Mesodermal cell (in vitro differentiated cells): ENCODE data around the gene CDK15. TPM values are rescaled to one million over a fixed set of nuclear protein-coding genes. Genes with fewer than 3 reads are reported as not detected.
"Not testable (repeated sequence)": the region's sequence is repeated elsewhere in the genome, so short reads cannot be mapped to it uniquely, and the experiment has no call there.

Experiments used
- H3K27ac ChIP-seq: 2 replicates; pipeline ENCODE4 v1.7.0; 2013; ENCODE audit warnings: mild to moderate bottlenecking, low read depth, low read length, moderate library complexity; ENCODE audit not compliant: severe bottlenecking
- H3K36me3 ChIP-seq: 2 replicates; pipeline ENCODE4 v1.7.1; 2013; ENCODE audit warnings: mild to moderate bottlenecking, low read length, moderate library complexity; ENCODE audit not compliant: control insufficient read depth, insufficient read depth
- H3K4me1 ChIP-seq: one replicate; pipeline ENCODE4 v1.7.1; 2013; ENCODE audit warnings: mild to moderate bottlenecking, low read length; ENCODE audit not compliant: insufficient read depth, control insufficient read depth, poor library complexity, severe bottlenecking
- H3K4me3 ChIP-seq: 2 replicates; pipeline ENCODE4 v1.7.0; 2013; ENCODE audit warnings: low read length, control low read depth, mild to moderate bottlenecking; ENCODE audit not compliant: insufficient read depth, poor library complexity, severe bottlenecking; ENCODE audit errors: extremely low read depth
- H3K9me3 ChIP-seq: 2 replicates; pipeline ENCODE4 v1.7.1; 2013; ENCODE audit warnings: mild to moderate bottlenecking, low read length, moderate library complexity; ENCODE audit not compliant: control insufficient read depth
- WGBS, 2 experiments: methylation state at CpG; one replicate each; pipeline ENCODE4 v1.1.5; 2013; ENCODE audit warnings: missing lambda C conversion rate in 2 of 2; ENCODE audit not compliant: insufficient coverage in 2 of 2; 5-methylcytosine and 5-hydroxymethylcytosine counted together
- polyA plus RNA-seq, 2 experiments: library from polyadenylated mRNA; stranded (reverse); fragments of 50-300 nt; gene quantifications; one replicate each; pipeline ENCODE4 v1.2.3, GENCODE V29; 2013

The CDK15 gene
- 0.37 TPM for polyA plus RNA-seq (2013, experiment 1 of 2)
- polyA plus RNA-seq (2013, experiment 2 of 2), result not detected

DNA sequence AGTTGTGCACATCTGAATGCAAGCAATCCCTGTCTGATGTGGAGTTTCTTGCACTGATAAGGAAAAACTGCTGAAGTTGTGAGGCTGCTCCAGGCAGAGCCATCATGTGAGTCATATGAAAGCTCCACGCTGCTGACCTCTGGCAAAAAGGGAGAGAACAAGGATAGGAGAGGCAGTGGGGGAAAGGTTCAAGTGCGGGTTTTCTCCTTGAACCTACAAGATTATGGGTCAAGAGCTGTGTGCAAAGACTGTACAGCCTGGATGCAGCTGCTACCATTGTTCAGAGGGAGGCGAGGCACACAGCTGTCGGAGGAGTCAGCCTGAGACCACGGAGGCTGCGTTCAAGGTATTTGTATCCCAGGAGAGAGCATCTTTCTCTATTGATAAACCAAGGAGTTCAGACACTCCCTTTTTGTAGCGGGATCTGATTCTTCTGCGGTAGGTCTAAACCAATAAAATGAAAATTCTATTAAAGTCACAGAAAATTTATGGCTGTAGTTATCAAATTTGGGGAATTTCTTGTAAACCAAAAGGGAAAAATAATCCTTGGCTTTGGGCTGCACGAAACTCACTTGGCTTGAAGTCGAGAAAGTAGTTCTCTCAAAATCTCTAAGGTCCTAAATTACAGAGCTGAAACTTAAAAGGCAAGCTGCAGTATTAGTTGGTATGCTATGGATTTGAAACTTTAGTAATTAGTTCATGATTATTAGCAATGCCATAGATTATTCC, at the start of gene CDK15:
Gene CDK15, plus strand, starts transcription at position 96 of the 729 bp plus-strand sequence. Its CDS starts 128 bp downstream, at position 224.
- 74 to 90% methylated on average over 4 to 6 of the region's 10 CpGs for WGBS, 2 experiments

DNA sequence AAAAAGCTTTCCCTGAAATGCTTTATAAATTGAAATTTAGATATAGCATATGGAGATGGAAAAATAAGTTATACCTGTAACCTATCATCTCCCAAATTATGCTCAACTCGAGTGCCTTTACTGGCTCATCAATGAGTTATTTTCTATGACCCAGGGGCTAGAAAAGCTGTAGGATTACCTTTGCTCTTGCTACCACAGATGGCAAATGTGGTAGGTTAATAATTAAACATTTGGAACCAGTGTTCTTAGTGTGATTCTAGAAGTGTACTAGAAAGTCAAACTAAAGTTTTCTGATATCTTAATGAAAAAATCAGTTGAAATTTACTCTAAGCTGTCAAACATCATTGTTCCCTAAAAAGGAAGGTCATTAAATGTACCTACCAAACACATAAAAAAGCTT, 48.1 kb upstream of the CDK15 start:
- WGBS, 2 experiments, result no CpG with 5 or more reads among the region's 1 CpG
- no peak overlapping the region for H3K27ac ChIP-seq
- no peaks in the 10 kb centered on the region for H3K4me1 ChIP-seq
- H3K36me3 ChIP-seq, result peaks cover 69% of the 10 kb centered on the region
- H3K9me3 ChIP-seq, result no peaks in the 10 kb centered on the region
- H3K4me3 ChIP-seq, result no peak overlapping the region

More for the DNA sequence above, at the start of gene CDK15:
- no peak within 1 kb of the TSS for H3K27ac ChIP-seq
- H3K9me3 ChIP-seq, result no peaks in the 10 kb centered on the region
- no peak within 1 kb of the TSS for H3K4me3 ChIP-seq
- H3K4me1 ChIP-seq, result peaks cover 16% of the 10 kb centered on the region
- H3K36me3 ChIP-seq, result no peaks in the 10 kb centered on the region

DNA sequence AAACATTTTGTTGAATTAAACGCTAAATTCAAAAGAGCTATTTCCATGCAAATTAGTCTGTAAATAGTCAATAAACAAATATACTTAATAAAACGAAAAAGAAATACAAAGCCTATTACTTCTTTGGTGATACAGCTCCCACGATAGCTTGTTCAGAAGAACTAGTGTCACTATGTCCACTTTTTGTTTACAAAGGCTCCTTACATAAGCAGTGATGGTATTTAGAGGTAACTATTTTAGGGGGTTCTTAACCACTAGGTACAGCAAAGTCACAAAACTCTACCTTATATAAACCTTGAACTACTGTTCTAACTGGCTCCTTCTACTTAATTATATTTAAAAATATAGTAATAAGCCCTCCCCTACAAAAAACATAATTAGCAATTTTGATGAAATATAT, 47.5 kb upstream of the CDK15 start:
- whole genome bisulfite sequencing, 2 experiments, result no CpG with 5 or more reads among the region's 3 CpGs
- H3K36me3 ChIP-seq, result peaks cover 72% of the 10 kb centered on the region

DNA sequence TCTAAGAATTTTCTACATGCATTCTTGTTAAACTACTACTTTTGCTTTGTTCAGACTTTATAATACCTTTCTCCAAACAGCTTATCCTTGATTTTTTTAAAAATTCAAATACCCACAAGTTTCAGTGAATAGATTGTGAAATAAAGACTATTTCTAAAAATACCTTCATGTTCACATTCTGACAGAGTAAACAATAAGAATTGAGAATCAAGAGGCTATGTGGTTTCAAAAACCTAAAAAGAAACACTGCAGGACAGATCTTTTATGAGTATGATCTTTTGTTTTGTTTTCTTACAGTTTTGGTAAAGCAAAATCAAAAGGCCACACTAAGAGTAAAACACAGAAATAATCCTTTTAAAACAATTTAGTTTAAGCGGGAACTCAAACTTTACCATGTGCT, 46.8 kb upstream of the CDK15 start:
- Histone ChIP-seq H3K36me3 (peaks cover 70% of the 10 kb centered on the region), H3K4me1 (no peaks in the 10 kb centered on the region), H3K4me3 (no peak overlapping the region), H3K9me3 (no peaks in the 10 kb centered on the region), H3K27ac (no peak overlapping the region)
- WGBS, 2 experiments, result no CpG with 5 or more reads among the region's 1 CpG

More for the DNA sequence above, 47.5 kb upstream of the CDK15 start:
- H3K27ac ChIP-seq, result no peak overlapping the region
- H3K9me3 ChIP-seq, result no peaks in the 10 kb centered on the region
- H3K4me1 ChIP-seq, result no peaks in the 10 kb centered on the region
- no peak overlapping the region for H3K4me3 ChIP-seq

DNA sequence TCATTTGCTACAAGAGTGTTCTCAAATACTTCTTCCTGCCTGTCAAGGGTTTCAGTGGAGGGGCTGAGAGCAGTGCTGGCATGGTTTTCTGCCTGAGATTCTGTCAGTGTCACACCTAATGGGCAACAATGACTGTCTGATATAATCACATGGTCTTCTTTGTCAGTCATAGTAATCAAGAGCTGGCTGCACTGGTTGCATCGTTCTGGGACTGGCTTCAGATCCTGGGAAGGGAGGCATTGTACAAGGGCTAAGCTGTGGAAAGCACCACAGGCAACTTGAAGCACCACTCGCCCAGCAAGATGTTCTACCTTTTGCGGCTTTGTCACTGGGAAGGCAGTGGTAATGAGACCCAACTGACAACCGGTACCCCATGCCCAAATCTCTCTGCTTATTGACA, 45.2 kb upstream of the CDK15 start:
- Histone ChIP-seq H3K4me3 (no peak overlapping the region), H3K9me3 (no peaks in the 10 kb centered on the region), H3K4me1 (no peaks in the 10 kb centered on the region), H3K27ac (no peak overlapping the region), H3K36me3 (peaks cover 79% of the 10 kb centered on the region)
- WGBS, 2 experiments, result 93 to 96% methylated on average over 4 of the region's 4 CpGs

DNA sequence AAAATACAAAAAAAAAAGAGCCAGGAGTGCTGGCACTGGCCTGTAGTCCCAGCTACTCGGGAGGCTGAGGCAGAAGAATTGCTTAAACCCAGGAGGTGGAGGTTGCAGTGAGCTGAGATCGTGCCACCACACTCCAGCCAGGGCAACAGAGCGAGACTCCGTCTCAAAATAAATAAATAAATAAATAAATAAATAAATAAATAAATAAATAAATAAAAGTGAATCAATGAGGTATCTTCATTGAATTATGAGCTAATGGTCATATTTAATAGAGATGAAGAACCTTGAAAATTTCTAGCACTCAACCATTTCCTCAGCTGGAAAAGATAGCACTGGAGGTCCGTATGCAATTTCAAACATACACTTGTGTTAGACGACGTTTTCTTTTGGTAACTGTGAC, 41.9 kb upstream of the CDK15 start:
- H3K27ac ChIP-seq, H3K4me1 ChIP-seq, H3K9me3 ChIP-seq, H3K4me3 ChIP-seq: not testable (repeated sequence)
- WGBS, 2 experiments, result 100% methylated on average over 1 of the region's 7 CpGs; no CpG with 5 or more reads in 1 of the 2 experiments
- H3K36me3 ChIP-seq, result peaks cover 69% of the 10 kb centered on the region

DNA sequence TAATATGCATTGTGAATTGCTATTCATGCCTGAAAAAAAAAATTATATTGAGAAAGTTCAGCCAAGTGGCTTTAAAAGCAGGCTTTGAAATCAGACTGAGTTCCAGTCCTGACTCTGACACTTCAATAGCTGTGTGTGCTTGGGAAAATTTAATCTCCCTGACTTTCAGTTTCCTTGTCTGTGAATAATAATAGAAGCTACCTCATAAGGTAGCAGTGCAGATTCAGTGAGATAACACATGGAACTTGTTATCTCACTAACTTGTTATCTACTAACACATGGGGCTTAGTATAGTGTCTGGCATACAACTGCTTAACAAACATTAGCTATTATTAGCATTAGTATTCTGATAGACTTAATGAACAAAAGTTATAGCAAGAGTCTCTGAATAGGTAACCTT, 40.5 kb upstream of the CDK15 start:
- Histone ChIP-seq H3K4me3 (no peak overlapping the region), H3K9me3 (no peaks in the 10 kb centered on the region), H3K36me3 (peaks cover 60% of the 10 kb centered on the region), H3K27ac (no peak overlapping the region), H3K4me1 (no peaks in the 10 kb centered on the region)

DNA sequence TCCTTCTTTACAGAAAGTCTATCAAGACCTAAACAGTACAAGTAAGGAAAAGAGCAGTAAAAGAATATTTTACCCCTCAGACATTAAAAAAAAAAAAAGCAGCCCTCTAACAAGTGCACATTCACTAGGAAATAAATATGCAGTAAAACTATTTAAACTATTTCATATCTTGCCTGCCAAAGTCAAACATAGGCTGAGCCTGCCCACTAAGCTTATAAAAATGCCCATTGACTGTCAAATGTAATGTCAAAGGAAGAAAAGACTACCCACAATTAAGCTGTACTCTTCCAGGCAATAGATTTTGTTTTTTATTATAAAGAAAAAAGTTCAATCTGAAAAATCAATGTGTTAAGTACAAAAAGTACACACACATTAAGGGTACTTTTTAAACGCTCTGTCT, 37.4 kb upstream of the CDK15 start:
- no peaks in the 10 kb centered on the region for H3K9me3 ChIP-seq
- WGBS, 2 experiments, result no CpG with 5 or more reads among the region's 1 CpG
- H3K36me3 ChIP-seq, result peaks cover 35% of the 10 kb centered on the region
- H3K4me3 ChIP-seq, result no peak overlapping the region
- no peaks in the 10 kb centered on the region for H3K4me1 ChIP-seq
- no peak overlapping the region for H3K27ac ChIP-seq

DNA sequence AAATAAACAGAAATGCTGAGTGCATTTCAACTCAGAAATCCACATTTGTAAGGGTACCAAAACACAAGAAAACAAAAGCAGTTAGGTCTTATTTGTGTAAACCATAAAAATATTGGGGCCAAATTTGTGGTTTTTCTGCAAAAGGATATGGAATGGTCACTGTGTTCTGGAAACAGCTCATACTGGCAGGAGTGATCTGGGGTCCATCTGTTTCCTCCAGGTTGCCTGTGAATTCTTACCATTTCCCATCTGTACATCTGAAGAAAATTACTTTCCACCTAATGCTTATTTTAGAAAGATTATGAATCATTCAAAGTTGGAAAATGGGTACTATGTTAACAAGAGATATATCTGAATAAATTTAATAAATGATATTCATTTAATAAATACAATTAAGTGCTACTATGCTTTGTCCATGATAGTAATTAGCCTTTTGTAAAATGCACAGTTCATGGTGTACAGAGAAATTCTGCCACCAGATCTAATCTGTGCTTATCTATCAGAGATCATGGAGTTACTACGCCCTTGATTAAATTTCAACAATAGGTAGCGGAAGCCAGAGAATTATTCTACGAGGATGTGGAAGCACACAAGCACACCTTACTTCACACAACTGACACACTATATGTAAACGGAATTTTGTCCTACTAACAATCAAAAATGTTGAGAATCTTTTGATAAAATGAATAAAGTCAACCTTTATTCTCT, 36.5 kb upstream of the CDK15 start:
- WGBS, 2 experiments, result 100% methylated on average over 1 to 2 of the region's 4 CpGs
- Histone ChIP-seq H3K4me3 (no peak overlapping the region), H3K4me1 (no peaks in the 10 kb centered on the region), H3K36me3 (peaks cover 35% of the 10 kb centered on the region), H3K27ac (no peak overlapping the region), H3K9me3 (no peaks in the 10 kb centered on the region)

DNA sequence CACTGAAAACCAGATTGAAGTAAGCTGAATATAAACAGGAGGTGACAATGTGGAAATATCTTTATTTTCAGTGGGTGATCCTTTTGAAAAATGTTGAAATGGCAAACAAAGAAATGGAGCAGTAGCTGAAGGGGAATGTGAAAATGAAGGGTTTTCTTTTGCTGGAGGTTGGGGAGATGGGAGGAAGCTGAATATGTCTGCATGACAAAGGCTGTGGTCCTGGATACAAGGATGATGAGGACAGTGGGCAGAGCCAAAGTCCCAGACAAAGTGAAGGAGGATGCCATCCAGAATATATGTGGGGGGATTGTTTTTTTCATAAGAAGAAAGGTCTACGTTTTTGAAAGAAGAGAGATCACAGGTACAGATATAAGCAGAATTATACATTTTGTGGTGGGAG, 32.3 kb upstream of the CDK15 start:
- 43 to 50% methylated on average over 1 of the region's 1 CpG for WGBS, 2 experiments
- H3K27ac ChIP-seq, result no peak overlapping the region

DNA sequence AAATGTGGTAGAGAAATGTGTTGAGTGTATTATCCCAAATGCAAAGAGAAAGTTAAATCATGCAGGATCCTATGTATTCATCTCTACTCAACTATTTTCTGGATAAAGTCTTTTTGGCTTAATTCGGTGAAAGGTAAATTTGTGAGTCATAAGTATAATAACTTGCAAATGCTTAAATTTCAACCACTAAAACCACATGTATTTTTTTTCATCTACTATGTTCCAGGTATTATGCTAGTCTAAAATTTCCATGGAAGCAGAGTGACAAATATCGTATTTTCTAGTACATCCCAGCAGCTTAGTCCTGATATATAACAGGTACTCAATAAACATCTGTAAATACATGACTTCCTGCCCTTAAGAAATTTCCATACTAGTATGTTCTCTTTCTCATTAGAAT, 31.8 kb upstream of the CDK15 start:
- Histone ChIP-seq H3K27ac (no peak overlapping the region), H3K36me3 (peaks cover 12% of the 10 kb centered on the region), H3K4me3 (no peak overlapping the region), H3K4me1 (peaks cover 15% of the 10 kb centered on the region), H3K9me3 (no peaks in the 10 kb centered on the region)
- WGBS, 2 experiments, result no CpG with 5 or more reads among the region's 2 CpGs

More for the DNA sequence above, 32.3 kb upstream of the CDK15 start:
- Histone ChIP-seq H3K36me3 (peaks cover 12% of the 10 kb centered on the region), H3K4me3 (no peak overlapping the region), H3K9me3 (no peaks in the 10 kb centered on the region), H3K4me1 (peaks cover 15% of the 10 kb centered on the region)
